AG04450 (cell line): ENCODE data around the gene RHBDD3. TPM values are rescaled to one million over a fixed set of nuclear protein-coding genes. Genes with fewer than 3 reads are reported as not detected.

Experiments
- CTCF ChIA-PET: fragments of 300-600, 350-600 bp; formaldehyde crosslinking; extraction: SDS; loops from one replicate; lab custom pipeline; 2022; ENCODE audit warnings: antibody characterized with exemption, inconsistent platforms; lab: Charles Lee
- POLR2A ChIA-PET: fragments of 350-600 bp; formaldehyde crosslinking; extraction: SDS; loops from one replicate; lab custom pipeline; 2021; ENCODE audit warnings: antibody characterized with exemption, inconsistent platforms; lab: Yijun Ruan, JAX
- DNase-seq: peaks from one replicate; pipeline ENCODE4 v3.0.0-alpha.2; 2011; ENCODE audit warnings: low read depth, low spot score
- H3K27ac ChIP-seq: one replicate; pipeline ENCODE4 v1.5.1; 2012; ENCODE audit warnings: low read depth, low read length, control low read depth
- H3K27me3 ChIP-seq: one replicate; pipeline ENCODE4 v1.6.0; 2012; ENCODE audit warnings: low read length; ENCODE audit not compliant: control insufficient read depth, insufficient read depth
- H3K4me3 ChIP-seq: 2 replicates; pipeline ENCODE4 v1.5.1; 2011; ENCODE audit warnings: mild to moderate bottlenecking, low read depth, low read length, control low read depth
- H3K9me3 ChIP-seq: 2 replicates; pipeline ENCODE4 v1.5.1; 2012; ENCODE audit warnings: low read length; ENCODE audit not compliant: control insufficient read depth, insufficient read depth
- polyA plus RNA-seq: library from polyadenylated mRNA; depleted of rRNA; stranded (reverse); fragments of >200 nt; gene quantifications from 2 replicates; pipeline ENCODE4 v1.2.3, GENCODE V29; 2011
- TF ChIP-seq, protein P1 (sequence below): IDR thresholded peaks from 2 replicates; pipeline ENCODE4 v1.5.1; 2011; ENCODE audit warnings: low read depth, low read length, control low read depth, inconsistent platforms

Gene RHBDD3
- polyA plus RNA-seq, 1 experiment = 9.9 TPM

DNA sequence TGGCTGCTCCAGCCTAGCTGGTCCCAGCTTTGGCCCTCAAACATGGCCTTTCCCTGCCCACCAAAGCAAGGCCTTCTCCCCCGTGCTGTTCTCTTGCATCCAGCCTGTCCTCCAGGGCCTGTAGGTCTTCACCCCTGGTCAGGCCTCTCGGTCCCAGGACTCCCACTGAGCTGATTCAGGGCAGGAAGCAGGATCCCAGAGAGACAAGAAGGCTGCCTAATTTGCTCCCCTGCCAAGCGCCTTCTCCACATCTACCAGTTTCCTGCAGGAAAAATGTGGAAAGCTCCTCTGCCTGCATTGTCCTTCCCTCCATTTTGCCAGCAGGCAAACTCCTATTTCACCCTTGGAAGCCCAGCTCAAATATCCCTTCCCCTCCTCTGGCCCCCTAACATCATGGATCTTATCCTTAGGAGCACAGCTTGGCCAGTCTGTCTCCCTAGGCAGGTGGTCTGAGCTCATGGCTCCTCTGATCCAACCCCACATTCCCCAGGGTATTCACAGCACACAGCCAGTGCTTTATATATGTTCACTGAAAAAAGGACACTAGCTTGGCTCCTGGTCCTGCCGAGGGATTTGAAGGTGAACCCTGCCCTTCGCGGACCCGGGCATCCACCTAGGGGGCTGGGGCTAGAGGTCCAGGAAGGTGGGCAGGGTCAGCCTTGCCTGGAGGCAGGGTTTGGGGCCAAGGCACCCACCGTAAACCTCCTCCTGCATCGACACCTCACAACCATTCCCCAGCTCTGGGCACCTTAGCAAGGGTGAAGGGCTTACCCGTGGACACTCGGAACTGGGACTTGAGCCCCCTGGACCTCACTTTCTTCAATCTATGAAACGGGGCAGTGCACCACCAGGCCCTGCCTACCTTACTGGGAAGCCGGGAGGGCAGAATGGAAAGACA, 968 bp downstream of the RHBDD3 start:
- TF ChIP-seq, protein P1, sequence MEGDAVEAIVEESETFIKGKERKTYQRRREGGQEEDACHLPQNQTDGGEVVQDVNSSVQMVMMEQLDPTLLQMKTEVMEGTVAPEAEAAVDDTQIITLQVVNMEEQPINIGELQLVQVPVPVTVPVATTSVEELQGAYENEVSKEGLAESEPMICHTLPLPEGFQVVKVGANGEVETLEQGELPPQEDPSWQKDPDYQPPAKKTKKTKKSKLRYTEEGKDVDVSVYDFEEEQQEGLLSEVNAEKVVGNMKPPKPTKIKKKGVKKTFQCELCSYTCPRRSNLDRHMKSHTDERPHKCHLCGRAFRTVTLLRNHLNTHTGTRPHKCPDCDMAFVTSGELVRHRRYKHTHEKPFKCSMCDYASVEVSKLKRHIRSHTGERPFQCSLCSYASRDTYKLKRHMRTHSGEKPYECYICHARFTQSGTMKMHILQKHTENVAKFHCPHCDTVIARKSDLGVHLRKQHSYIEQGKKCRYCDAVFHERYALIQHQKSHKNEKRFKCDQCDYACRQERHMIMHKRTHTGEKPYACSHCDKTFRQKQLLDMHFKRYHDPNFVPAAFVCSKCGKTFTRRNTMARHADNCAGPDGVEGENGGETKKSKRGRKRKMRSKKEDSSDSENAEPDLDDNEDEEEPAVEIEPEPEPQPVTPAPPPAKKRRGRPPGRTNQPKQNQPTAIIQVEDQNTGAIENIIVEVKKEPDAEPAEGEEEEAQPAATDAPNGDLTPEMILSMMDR = no peak
- Histone ChIP-seq H3K27me3 (no peaks in the 10 kb centered on the region), H3K27ac (peak overlapping the region; percentile 100), H3K4me3 (peak overlapping the region; percentile 84), H3K9me3 (no peaks in the 10 kb centered on the region; the same call in 1 of the 2 replicates)
- no peak for DNase-seq
- POLR2A ChIA-PET = interaction anchor here (0.7 kb wide), 1 partner anchor 155 kb away, joined by 3 read pairs; no protein-coding TSS in a partner anchor
- CTCF ChIA-PET = no interaction called here

DNA sequence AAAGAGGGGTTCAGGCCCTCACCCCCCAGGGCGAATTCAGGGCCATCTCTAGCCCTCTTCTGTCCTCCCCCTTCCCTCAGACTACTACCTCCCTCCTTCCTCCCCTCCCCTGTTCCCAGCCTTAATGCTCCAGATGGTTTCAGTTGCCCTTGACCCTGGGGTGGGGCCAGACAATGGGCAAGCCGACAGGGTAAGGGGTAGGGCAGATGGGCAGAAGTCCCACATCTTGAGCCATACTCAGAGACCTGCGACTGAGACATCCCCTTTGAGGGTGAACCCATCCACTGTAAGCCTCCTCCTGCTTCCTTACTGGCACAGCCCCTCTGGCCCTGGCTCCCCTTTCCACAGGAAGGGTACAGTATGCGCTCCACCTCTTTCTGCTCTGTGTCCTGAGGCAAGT, 1.9 kb downstream of the RHBDD3 start:
- DNase-seq = no peak
- H3K9me3 ChIP-seq = no peaks in the 10 kb centered on the region; the same call in 1 of the 2 replicates
- no peak overlapping the region for H3K4me3 ChIP-seq
- no peaks in the 10 kb centered on the region for H3K27me3 ChIP-seq
- POLR2A ChIA-PET = no interaction called here
- CTCF ChIA-PET = no interaction called here
- no peak overlapping the region for H3K27ac ChIP-seq
- TF ChIP-seq, protein P1 = no peak

DNA sequence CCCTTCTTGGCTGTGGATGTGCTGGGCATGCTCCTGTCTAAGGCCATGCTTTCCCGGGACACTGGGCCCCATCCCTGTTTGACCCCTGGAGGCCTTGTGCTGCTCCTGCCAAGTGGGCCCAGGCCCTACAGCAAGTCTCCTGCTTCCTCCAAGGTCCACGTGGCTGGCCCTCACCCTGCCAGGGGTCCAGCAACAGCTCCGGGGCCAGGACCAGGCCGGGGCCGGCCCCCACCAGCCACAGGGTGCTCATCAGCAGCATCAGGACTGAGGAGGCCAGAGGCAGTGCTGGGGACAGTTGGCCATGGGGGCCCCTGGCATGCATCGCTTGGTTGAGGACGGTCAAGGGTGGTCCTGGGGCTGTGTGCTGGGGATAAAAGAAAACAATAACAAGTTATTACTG, 2.5 kb downstream of the RHBDD3 start:
- TF ChIP-seq, protein P1 = no peak
- ChIA-PET POLR2A (no interaction called here), CTCF (no interaction called here)
- no peak for DNase-seq
- no peaks in the 10 kb centered on the region; the same call in 1 of the 2 replicates for H3K9me3 ChIP-seq
- no peak overlapping the region for H3K27ac ChIP-seq
- no peak overlapping the region for H3K4me3 ChIP-seq
- H3K27me3 ChIP-seq = no peaks in the 10 kb centered on the region

DNA sequence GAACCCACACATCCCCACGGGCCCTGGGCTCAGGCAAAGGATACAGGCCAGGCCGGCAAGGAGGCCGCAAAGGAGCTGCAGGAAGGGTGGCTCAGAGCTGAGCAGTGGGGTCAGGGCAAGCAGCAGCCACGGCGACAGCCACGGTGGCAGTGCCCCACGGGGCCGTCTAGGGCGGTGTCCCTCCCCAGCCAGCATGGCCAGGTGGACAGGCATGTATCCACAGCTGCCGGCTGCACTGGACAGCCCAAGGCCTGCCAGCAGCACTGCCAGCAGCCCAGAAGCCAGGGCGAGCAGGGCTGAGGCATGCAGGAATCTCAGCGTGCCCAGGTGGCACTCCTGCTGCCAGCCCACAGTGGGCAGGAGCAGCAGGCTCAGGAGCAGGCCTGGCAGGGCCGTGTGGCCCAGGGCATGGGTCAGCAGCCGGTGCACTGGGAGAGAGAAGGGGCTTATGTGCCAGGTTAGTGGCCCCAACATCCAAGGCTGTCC, 3.9 kb downstream of the RHBDD3 start:
- ChIA-PET POLR2A (no interaction called here), CTCF (no interaction called here)
- H3K27me3 ChIP-seq = no peaks in the 10 kb centered on the region
- no peaks in the 10 kb centered on the region; the same call in 1 of the 2 replicates for H3K9me3 ChIP-seq
- DNase-seq = no peak
- H3K27ac ChIP-seq = no peak overlapping the region
- no peak overlapping the region for H3K4me3 ChIP-seq
- TF ChIP-seq, protein P1 = no peak
